ENCODE measurements around the gene CLCA2.

Gene CLCA2

GRCh38 chr1:86429835-86430234 lies 5.9 kb downstream of the CLCA2 start:
- H3K4me3 ChIP-seq (ENCODE audit: insufficient read depth, low read depth, low read length), result no peak overlapping the region
- no peaks in the 10 kb centered on the region for H3K4me1 ChIP-seq (ENCODE audit: control insufficient read depth, insufficient read depth, low read length)
- WGBS, 2 experiments, result 87 to 90% methylated on average over 3 of the region's 3 CpGs
- H3K36me3 ChIP-seq (ENCODE audit: control insufficient read depth, insufficient read depth, low read length), result no peaks in the 10 kb centered on the region
- no peak overlapping the region for H3K27ac ChIP-seq (ENCODE audit: insufficient read depth, low read depth, low read length, poor library complexity, severe bottlenecking)
- no peaks in the 10 kb centered on the region for H3K9me3 ChIP-seq (ENCODE audit: control insufficient read depth, low read length)
- H3K27me3 ChIP-seq (ENCODE audit: control insufficient read depth, insufficient read depth, low read length, poor library complexity, severe bottlenecking), result no peaks in the 10 kb centered on the region

GRCh38 chr1:86430376-86430775 lies 6.4 kb downstream of the CLCA2 start:
- H3K27me3 ChIP-seq (ENCODE audit: control insufficient read depth, insufficient read depth, low read length, poor library complexity, severe bottlenecking), result no peaks in the 10 kb centered on the region
- H3K4me1 ChIP-seq (ENCODE audit: control insufficient read depth, insufficient read depth, low read length), result no peaks in the 10 kb centered on the region
- no peak overlapping the region for H3K27ac ChIP-seq (ENCODE audit: insufficient read depth, low read depth, low read length, poor library complexity, severe bottlenecking)
- H3K36me3 ChIP-seq (ENCODE audit: control insufficient read depth, insufficient read depth, low read length), result no peaks in the 10 kb centered on the region
- no peaks in the 10 kb centered on the region for H3K9me3 ChIP-seq (ENCODE audit: control insufficient read depth, low read length)
- H3K4me3 ChIP-seq (ENCODE audit: insufficient read depth, low read depth, low read length), result no peak overlapping the region

GRCh38 chr1:86434059-86434458 lies 10.1 kb downstream of the CLCA2 start:
- Histone ChIP-seq H3K27ac (ENCODE audit: insufficient read depth, low read depth, low read length, poor library complexity, severe bottlenecking) (no peak overlapping the region), H3K9me3 (ENCODE audit: control insufficient read depth, low read length) (no peaks in the 10 kb centered on the region), H3K27me3 (ENCODE audit: control insufficient read depth, insufficient read depth, low read length, poor library complexity, severe bottlenecking) (no peaks in the 10 kb centered on the region), H3K4me1 (ENCODE audit: control insufficient read depth, insufficient read depth, low read length) (no peaks in the 10 kb centered on the region), H3K4me3 (ENCODE audit: insufficient read depth, low read depth, low read length) (no peak overlapping the region), H3K36me3 (ENCODE audit: control insufficient read depth, insufficient read depth, low read length) (no peaks in the 10 kb centered on the region)

- Histone ChIP-seq H3K9me3 (ENCODE audit: control insufficient read depth, low read length) (no peaks in the 10 kb centered on the region), H3K27ac (ENCODE audit: insufficient read depth, low read depth, low read length, poor library complexity, severe bottlenecking) (no peak overlapping the region), H3K4me3 (ENCODE audit: insufficient read depth, low read depth, low read length) (no peak overlapping the region), H3K4me1 (ENCODE audit: control insufficient read depth, insufficient read depth, low read length) (no peaks in the 10 kb centered on the region), H3K27me3 (ENCODE audit: control insufficient read depth, insufficient read depth, low read length, poor library complexity, severe bottlenecking) (no peaks in the 10 kb centered on the region), H3K36me3 (ENCODE audit: control insufficient read depth, insufficient read depth, low read length) (no peaks in the 10 kb centered on the region)
- 83 to 100% methylated on average over 1 to 2 of the region's 2 CpGs for WGBS, 2 experiments
Observed at GRCh38 chr1:86435327-86435726, 11.4 kb downstream of the CLCA2 start.

GRCh38 chr1:86436041-86436440 lies 12.1 kb downstream of the CLCA2 start:
- no peak overlapping the region for H3K4me3 ChIP-seq (ENCODE audit: insufficient read depth, low read depth, low read length)
- H3K4me1 ChIP-seq (ENCODE audit: control insufficient read depth, insufficient read depth, low read length), result no peaks in the 10 kb centered on the region
- no peak overlapping the region for H3K27ac ChIP-seq (ENCODE audit: insufficient read depth, low read depth, low read length, poor library complexity, severe bottlenecking)
- WGBS, 2 experiments, result 81 to 93% methylated on average over 2 of the region's 2 CpGs
- H3K9me3 ChIP-seq (ENCODE audit: control insufficient read depth, low read length), result no peaks in the 10 kb centered on the region
- H3K36me3 ChIP-seq (ENCODE audit: control insufficient read depth, insufficient read depth, low read length), result no peaks in the 10 kb centered on the region
- no peaks in the 10 kb centered on the region for H3K27me3 ChIP-seq (ENCODE audit: control insufficient read depth, insufficient read depth, low read length, poor library complexity, severe bottlenecking)

- Histone ChIP-seq H3K27me3 (ENCODE audit: control insufficient read depth, insufficient read depth, low read length, poor library complexity, severe bottlenecking) (no peaks in the 10 kb centered on the region), H3K4me1 (ENCODE audit: control insufficient read depth, insufficient read depth, low read length) (no peaks in the 10 kb centered on the region), H3K9me3 (ENCODE audit: control insufficient read depth, low read length) (no peaks in the 10 kb centered on the region), H3K4me3 (ENCODE audit: insufficient read depth, low read depth, low read length) (no peak overlapping the region), H3K27ac (ENCODE audit: insufficient read depth, low read depth, low read length, poor library complexity, severe bottlenecking) (no peak overlapping the region), H3K36me3 (ENCODE audit: control insufficient read depth, insufficient read depth, low read length) (no peaks in the 10 kb centered on the region)
- WGBS, 2 experiments, result 67 to 96% methylated on average over 1 to 2 of the region's 2 CpGs
Observed at GRCh38 chr1:86441581-86441980, 17.6 kb downstream of the CLCA2 start.

- no peaks in the 10 kb centered on the region for H3K27me3 ChIP-seq (ENCODE audit: control insufficient read depth, insufficient read depth, low read length, poor library complexity, severe bottlenecking)
- H3K9me3 ChIP-seq (ENCODE audit: control insufficient read depth, low read length), result no peaks in the 10 kb centered on the region
- no peaks in the 10 kb centered on the region for H3K36me3 ChIP-seq (ENCODE audit: control insufficient read depth, insufficient read depth, low read length)
- H3K27ac ChIP-seq (ENCODE audit: insufficient read depth, low read depth, low read length, poor library complexity, severe bottlenecking), result no peak overlapping the region
- WGBS, 2 experiments, result 83% methylated on average over 1 of the region's 1 CpG; no CpG with 5 or more reads in 1 of the 2 experiments
- no peaks in the 10 kb centered on the region for H3K4me1 ChIP-seq (ENCODE audit: control insufficient read depth, insufficient read depth, low read length)
- H3K4me3 ChIP-seq (ENCODE audit: insufficient read depth, low read depth, low read length), result no peak overlapping the region
Observed at GRCh38 chr1:86441997-86442396, 18.0 kb downstream of the CLCA2 start.

- Histone ChIP-seq H3K9me3 (ENCODE audit: control insufficient read depth, low read length) (no peaks in the 10 kb centered on the region), H3K4me1 (ENCODE audit: control insufficient read depth, insufficient read depth, low read length) (no peaks in the 10 kb centered on the region), H3K36me3 (ENCODE audit: control insufficient read depth, insufficient read depth, low read length) (no peaks in the 10 kb centered on the region), H3K27ac (ENCODE audit: insufficient read depth, low read depth, low read length, poor library complexity, severe bottlenecking) (no peak overlapping the region), H3K4me3 (ENCODE audit: insufficient read depth, low read depth, low read length) (no peak overlapping the region), H3K27me3 (ENCODE audit: control insufficient read depth, insufficient read depth, low read length, poor library complexity, severe bottlenecking) (no peaks in the 10 kb centered on the region)
- WGBS, 2 experiments, result 88 to 95% methylated on average over 1 of the region's 1 CpG
Observed at GRCh38 chr1:86445919-86446318, 21.9 kb downstream of the CLCA2 start.

GRCh38 chr1:86447198-86447790 lies 23.3 kb downstream of the CLCA2 start:
- Histone ChIP-seq H3K36me3 (ENCODE audit: control insufficient read depth, insufficient read depth, low read length) (no peaks in the 10 kb centered on the region), H3K27ac (ENCODE audit: insufficient read depth, low read depth, low read length, poor library complexity, severe bottlenecking) (no peak overlapping the region), H3K4me1 (ENCODE audit: control insufficient read depth, insufficient read depth, low read length) (no peaks in the 10 kb centered on the region), H3K4me3 (ENCODE audit: insufficient read depth, low read depth, low read length) (no peak overlapping the region), H3K9me3 (ENCODE audit: control insufficient read depth, low read length) (no peaks in the 10 kb centered on the region), H3K27me3 (ENCODE audit: control insufficient read depth, insufficient read depth, low read length, poor library complexity, severe bottlenecking) (no peaks in the 10 kb centered on the region)
- 83 to 98% methylated on average over 3 to 4 of the region's 4 CpGs for WGBS, 2 experiments

GRCh38 chr1:86448670-86449069 lies 24.7 kb downstream of the CLCA2 start:
- Histone ChIP-seq H3K9me3 (ENCODE audit: control insufficient read depth, low read length) (no peaks in the 10 kb centered on the region), H3K4me1 (ENCODE audit: control insufficient read depth, insufficient read depth, low read length) (no peaks in the 10 kb centered on the region), H3K27ac (ENCODE audit: insufficient read depth, low read depth, low read length, poor library complexity, severe bottlenecking) (no peak overlapping the region), H3K4me3 (ENCODE audit: insufficient read depth, low read depth, low read length) (no peak overlapping the region), H3K27me3 (ENCODE audit: control insufficient read depth, insufficient read depth, low read length, poor library complexity, severe bottlenecking) (no peaks in the 10 kb centered on the region), H3K36me3 (ENCODE audit: control insufficient read depth, insufficient read depth, low read length) (no peaks in the 10 kb centered on the region)
- WGBS, 2 experiments, result 100% methylated on average over 1 of the region's 1 CpG; no CpG with 5 or more reads in 1 of the 2 experiments

GRCh38 chr1:86449103-86449502 lies 25.1 kb downstream of the CLCA2 start:
- Histone ChIP-seq H3K27ac (ENCODE audit: insufficient read depth, low read depth, low read length, poor library complexity, severe bottlenecking) (no peak overlapping the region), H3K27me3 (ENCODE audit: control insufficient read depth, insufficient read depth, low read length, poor library complexity, severe bottlenecking) (no peaks in the 10 kb centered on the region), H3K4me3 (ENCODE audit: insufficient read depth, low read depth, low read length) (no peak overlapping the region), H3K4me1 (ENCODE audit: control insufficient read depth, insufficient read depth, low read length) (no peaks in the 10 kb centered on the region), H3K36me3 (ENCODE audit: control insufficient read depth, insufficient read depth, low read length) (no peaks in the 10 kb centered on the region), H3K9me3 (ENCODE audit: control insufficient read depth, low read length) (no peaks in the 10 kb centered on the region)
- no CpG with 5 or more reads among the region's 1 CpG for WGBS, 2 experiments

Data from ectodermal cell (in vitro differentiated cells).